ENCODE results near the gene CPAMD8. TPM values are rescaled to one million over a fixed set of nuclear protein-coding genes. Genes with fewer than 3 reads are reported as not detected.

CPAMD8 gene
- total and polyA plus RNA-seq, 12 donors = 3.1 to 33.7 (median 9.2) TPM

GRCh38 chr19:16928916-16929315 is 97.7 kb downstream of the CPAMD8 start:
- DNase-seq = no peak
- Histone ChIP-seq H3K27me3 (no peaks in the 10 kb centered on the region), H3K36me3 (replicated peaks in 1 of 2) (no peaks in the 10 kb centered on the region), H3K27ac (no peak overlapping the region), H3K9me3 (replicated peaks in 1 of 3) (no peaks in the 10 kb centered on the region), H3K4me3 (no peak overlapping the region), H3K4me1 (replicated peaks in 1 of 2) (no peaks in the 10 kb centered on the region)
- TF ChIP-seq POLR2A (IDR thresholded peaks at IDR 0.05) = no peak
- TF ChIP-seq CTCF (IDR thresholded peaks at IDR 0.05) = no peak
- intact Hi-C loops (cut with DNase I) = no loop called here
- WGBS, 4 donors = 84 to 92% (median 91%) methylated on average over 1 to 10 of the region's 10 CpGs

- no peak for DNase-seq
- Histone ChIP-seq H3K4me3 (no peak overlapping the region), H3K27me3 (no peaks in the 10 kb centered on the region), H3K9me3 (replicated peaks in 1 of 3) (no peaks in the 10 kb centered on the region), H3K27ac (no peak overlapping the region), H3K4me1 (replicated peaks in 1 of 2) (no peaks in the 10 kb centered on the region), H3K36me3 (replicated peaks in 1 of 2) (no peaks in the 10 kb centered on the region)
- WGBS, 4 donors = 76 to 94% (median 84%) methylated on average over 2 of the region's 2 CpGs
- TF ChIP-seq POLR2A (IDR thresholded peaks at IDR 0.05) (no peak), CTCF (IDR thresholded peaks at IDR 0.05) (no peak)
- intact Hi-C loops (cut with DNase I) = no loop called here
Observed at GRCh38 chr19:16928351-16928750, 98.3 kb downstream of the CPAMD8 start.

- intact Hi-C loops (cut with DNase I) = no loop called here
- no peak overlapping the region for H3K4me3 ChIP-seq
- H3K27ac ChIP-seq = no peak overlapping the region
- no peaks in the 10 kb centered on the region for H3K4me1 ChIP-seq (replicated peaks in 1 of 2)
- WGBS, 4 donors = 86 to 95% (median 88%) methylated on average over 3 to 13 of the region's 13 CpGs
- H3K9me3 ChIP-seq (replicated peaks in 1 of 3) = no peaks in the 10 kb centered on the region
- no peak for DNase-seq
- no peak for TF ChIP-seq POLR2A (IDR thresholded peaks at IDR 0.05)
- no peak for TF ChIP-seq CTCF (IDR thresholded peaks at IDR 0.05)
- H3K36me3 ChIP-seq (replicated peaks in 1 of 2) = no peaks in the 10 kb centered on the region
- H3K27me3 ChIP-seq = no peaks in the 10 kb centered on the region
Observed at GRCh38 chr19:16927883-16928282, 98.7 kb downstream of the CPAMD8 start.

GRCh38 chr19:16922949-16923348 is 103.7 kb downstream of the CPAMD8 start:
- 88 to 96% (median 90%) methylated on average over 8 to 13 of the region's 13 CpGs for WGBS, 4 donors
- intact Hi-C loops (cut with DNase I) = no loop called here
- Histone ChIP-seq H3K4me3 (no peak overlapping the region), H3K36me3 (replicated peaks in 1 of 2) (no peaks in the 10 kb centered on the region), H3K9me3 (replicated peaks in 1 of 3) (no peaks in the 10 kb centered on the region), H3K27ac (no peak overlapping the region), H3K4me1 (replicated peaks in 1 of 2) (no peaks in the 10 kb centered on the region), H3K27me3 (no peaks in the 10 kb centered on the region)
- TF ChIP-seq CTCF (IDR thresholded peaks at IDR 0.05) = no peak
- TF ChIP-seq POLR2A (IDR thresholded peaks at IDR 0.05) = no peak
- DNase-seq = no peak

All from adrenal gland (tissue), 12 donors.